ENCODE measurements around the gene TMEM100. TPM values are rescaled to one million over a fixed set of nuclear protein-coding genes. Genes with fewer than 3 reads are reported as not detected.

Gene TMEM100
- total and polyA plus RNA-seq, 2 of the 8 experiments (the other 6 are each of a cell fraction or from before 2014, with no cell fraction given), result 0.36 to 0.48 TPM

DNA sequence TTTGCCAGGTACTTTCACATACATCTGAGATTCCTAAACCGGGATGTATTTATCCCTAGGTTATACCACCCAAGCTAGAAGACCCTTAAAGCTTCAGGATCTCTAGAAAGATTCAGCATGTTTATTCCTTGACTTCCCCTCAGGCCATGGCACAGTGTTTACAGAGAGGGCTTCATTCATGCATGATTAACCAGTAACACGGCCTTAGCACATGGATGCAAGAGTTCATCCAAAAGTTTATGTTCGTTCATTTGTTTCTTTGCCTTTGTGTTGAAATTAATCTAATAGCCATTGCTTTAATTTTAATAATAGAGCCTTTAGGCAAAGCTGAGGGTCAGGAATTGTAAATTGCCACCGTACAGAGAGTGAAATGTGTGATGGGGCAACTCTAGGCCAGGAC is 41.9 kb upstream of the TMEM100 start:
- Histone ChIP-seq H3K4me3 (ENCODE audit: extremely low read depth in 1 of 4, insufficient read depth in 2 of 4, low read depth in 3 of 4, low read length in 4 of 4) (no peak overlapping the region), H3K14ac (ENCODE audit: insufficient read length) (no peak overlapping the region), H3K4ac (replicated peaks; ENCODE audit: insufficient read length, low read depth, low read length) (no peak overlapping the region), H2BK15ac (ENCODE audit: low read length) (no peak overlapping the region), H4K20me1 (replicated peaks in 1 of 2; ENCODE audit: control insufficient read depth in 1 of 2, insufficient read depth in 2 of 2, low read length in 2 of 2) (no peaks in the 10 kb centered on the region), H3K9ac (replicated peaks in 1 of 4; ENCODE audit: extremely low read depth in 1 of 4, low read depth in 3 of 4, low read length in 3 of 4) (no peak overlapping the region), H3K27me3 (replicated peaks in 1 of 4; ENCODE audit: control insufficient read depth in 3 of 4, extremely low read depth in 1 of 4, insufficient read depth in 3 of 4, low read length in 3 of 4) (no peaks in the 10 kb centered on the region), H3K27ac (ENCODE audit: low read depth, low read length) (no peak overlapping the region), H2BK120ac (replicated peaks; ENCODE audit: low read depth, low read length) (no peak overlapping the region), H3K4me1 (replicated peaks in 1 of 4; ENCODE audit: control insufficient read depth in 3 of 4, insufficient read depth in 4 of 4, low read length in 3 of 4) (no peaks in the 10 kb centered on the region; a peak in 1 of 7 replicates), H2AFZ (ENCODE audit: low read length) (no peak overlapping the region), H3K79me1 (ENCODE audit: low read depth, low read length) (no peaks in the 10 kb centered on the region), H2BK20ac (ENCODE audit: low read length) (no peak overlapping the region), H4K5ac (ENCODE audit: insufficient read length, low read depth, low read length) (no peak overlapping the region), H3K56ac (replicated peaks; ENCODE audit: insufficient read length, low read depth, low read length) (no peak overlapping the region), H3K9me3 (ENCODE audit: insufficient read depth in 2 of 2, low read depth in 1 of 2, low read length in 1 of 2) (no peaks in the 10 kb centered on the region), H4K91ac (replicated peaks; ENCODE audit: insufficient read length, low read length) (no peak overlapping the region), H3K36me3 (ENCODE audit: control insufficient read depth in 2 of 4, insufficient read depth in 4 of 4, low read length in 3 of 4) (no peaks in the 10 kb centered on the region), H3K18ac (ENCODE audit: extremely low read depth, low read length) (no peak overlapping the region), H4K8ac (ENCODE audit: extremely low read depth, insufficient read depth, low read length) (no peak overlapping the region), H3K4me2 (ENCODE audit: insufficient read depth in 1 of 2, low read depth in 2 of 2, low read length in 2 of 2) (no peak overlapping the region), H2BK12ac (ENCODE audit: low read depth, low read length) (no peak overlapping the region), H3K23me2 (ENCODE audit: low read depth, low read length) (no peaks in the 10 kb centered on the region), H3K79me2 (ENCODE audit: control insufficient read depth in 1 of 2, insufficient read depth in 2 of 2, low read length in 2 of 2) (no peaks in the 10 kb centered on the region), H2AK5ac (ENCODE audit: low read depth, low read length) (no peak overlapping the region), H2BK5ac (ENCODE audit: low read depth, low read length) (no peak overlapping the region), H3K23ac (ENCODE audit: insufficient read length) (no peak overlapping the region)
- DNase-seq (ENCODE audit: low read depth in 1 of 2, low spot score in 2 of 2), result no peak
- CTCF ChIA-PET (ENCODE audit: partially characterized antibody), result interaction anchor here (1.2 to 1.4 kb wide), 2 partner anchors 215 to 238 kb away, joined by 3 to 5 read pairs; no protein-coding TSS in a partner anchor
- TF ChIP-seq SRF (IDR thresholded peaks at IDR 0.05; ENCODE audit: low read depth, low read length) (no peak), EGR1 (IDR thresholded peaks at IDR 0.05; ENCODE audit: borderline replicate concordance, low read depth, low read length) (no peak), SP4 (IDR thresholded peaks at IDR 0.05; ENCODE audit: low read length) (no peak), RXRA (IDR thresholded peaks at IDR 0.05; ENCODE audit: insufficient read depth, low read depth, low read length) (no peak), PHF8 (conservative IDR thresholded peaks at IDR 0.05; ENCODE audit: low read depth, low read length) (no peak)
- TF ChIP-seq, protein P1, sequence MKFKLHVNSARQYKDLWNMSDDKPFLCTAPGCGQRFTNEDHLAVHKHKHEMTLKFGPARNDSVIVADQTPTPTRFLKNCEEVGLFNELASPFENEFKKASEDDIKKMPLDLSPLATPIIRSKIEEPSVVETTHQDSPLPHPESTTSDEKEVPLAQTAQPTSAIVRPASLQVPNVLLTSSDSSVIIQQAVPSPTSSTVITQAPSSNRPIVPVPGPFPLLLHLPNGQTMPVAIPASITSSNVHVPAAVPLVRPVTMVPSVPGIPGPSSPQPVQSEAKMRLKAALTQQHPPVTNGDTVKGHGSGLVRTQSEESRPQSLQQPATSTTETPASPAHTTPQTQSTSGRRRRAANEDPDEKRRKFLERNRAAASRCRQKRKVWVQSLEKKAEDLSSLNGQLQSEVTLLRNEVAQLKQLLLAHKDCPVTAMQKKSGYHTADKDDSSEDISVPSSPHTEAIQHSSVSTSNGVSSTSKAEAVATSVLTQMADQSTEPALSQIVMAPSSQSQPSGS (IDR thresholded peaks at IDR 0.05; ENCODE audit: low read length), result no peak
- no peak for FAIRE-seq
- WGBS, 2 experiments (ENCODE audit: extremely low coverage in 1 of 2, insufficient coverage in 1 of 2, insufficient read length in 1 of 2, insufficient replicate concordance in 2 of 2, low coverage in 1 of 2, low lambda C conversion rate in 2 of 2, missing lambda C conversion rate in 1 of 2), result 96% methylated on average over 4 of the region's 4 CpGs; no CpG with 5 or more reads in 1 of the 2 experiments
- POLR2A ChIA-PET (ENCODE audit: partially characterized antibody), result no interaction called here

Data from H1 (cell line).